GM15510 (cell line): ENCODE results near the gene ENC1.

Source experiments
- POLR2A ChIP-seq: IDR thresholded peaks from 3 replicates; pipeline ENCODE4 v1.6.1; 2011; ENCODE audit warnings: borderline replicate concordance; ENCODE audit not compliant: insufficient read length; ENCODE audit errors: extremely low read depth

The ENC1 gene

GRCh38 chr5:74625742-74626241 is 14.7 kb downstream of the ENC1 start:
- no peak for TF ChIP-seq POLR2A

GRCh38 chr5:74624931-74625505 is 15.5 kb downstream of the ENC1 start:
- TF ChIP-seq POLR2A: no peak

- no peak for TF ChIP-seq POLR2A
These were observed 16.0 kb downstream of the ENC1 start for GRCh38 chr5:74624501-74624900.

GRCh38 chr5:74623748-74624408 is 16.6 kb downstream of the ENC1 start:
- no peak for TF ChIP-seq POLR2A

GRCh38 chr5:74623006-74623611 is 17.4 kb downstream of the ENC1 start:
- TF ChIP-seq POLR2A: no peak

- TF ChIP-seq POLR2A: no peak
These were observed 18.4 kb downstream of the ENC1 start for GRCh38 chr5:74622122-74622521.

GRCh38 chr5:74621492-74621891 is 19.0 kb downstream of the ENC1 start:
- no peak for TF ChIP-seq POLR2A

- TF ChIP-seq POLR2A: no peak
These were observed 21.2 kb downstream of the ENC1 start for GRCh38 chr5:74619308-74619707.

- no peak for TF ChIP-seq POLR2A
These were observed 22.4 kb downstream of the ENC1 start for GRCh38 chr5:74618106-74618505.

- no peak for TF ChIP-seq POLR2A
These were observed 23.3 kb downstream of the ENC1 start for GRCh38 chr5:74617202-74617601.

GRCh38 chr5:74616236-74617146 is 24.0 kb downstream of the ENC1 start:
- no peak for TF ChIP-seq POLR2A

- no peak for TF ChIP-seq POLR2A
These were observed 27.2 kb downstream of the ENC1 start for GRCh38 chr5:74613283-74613682.

- TF ChIP-seq POLR2A: no peak
These were observed 28.5 kb downstream of the ENC1 start for GRCh38 chr5:74612045-74612444.

GRCh38 chr5:74608736-74609601 is 31.6 kb downstream of the ENC1 start:
- no peak for TF ChIP-seq POLR2A
